ENCODE data around the gene SERPINB1.

DNA sequence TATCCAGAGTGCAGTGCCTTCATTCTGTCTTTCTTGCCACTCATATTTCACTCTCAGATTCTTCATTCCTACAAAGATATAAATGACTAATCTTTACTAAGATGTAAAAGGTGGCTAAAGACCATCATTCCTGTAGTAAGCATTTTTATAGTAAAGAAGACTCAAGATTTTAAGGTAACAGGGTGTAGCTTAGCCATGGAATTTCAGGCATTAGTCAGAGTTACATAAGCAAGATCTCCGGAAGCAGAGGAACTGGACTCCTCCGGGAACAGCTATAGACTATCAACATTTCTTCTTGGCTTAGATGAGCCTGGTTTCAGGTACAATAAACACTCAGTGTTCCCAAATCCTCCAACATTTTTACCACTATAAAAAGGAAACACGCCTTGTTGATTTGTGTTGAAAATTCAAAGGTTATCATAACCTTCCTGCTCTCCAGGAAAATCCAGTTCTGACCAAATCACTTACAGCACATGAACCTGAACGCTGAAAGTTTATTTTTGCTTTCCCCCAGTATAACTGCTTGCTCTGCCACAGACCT lies 23.7 kb downstream of the SERPINB1 start:
- TF ChIP-seq, protein P1, sequence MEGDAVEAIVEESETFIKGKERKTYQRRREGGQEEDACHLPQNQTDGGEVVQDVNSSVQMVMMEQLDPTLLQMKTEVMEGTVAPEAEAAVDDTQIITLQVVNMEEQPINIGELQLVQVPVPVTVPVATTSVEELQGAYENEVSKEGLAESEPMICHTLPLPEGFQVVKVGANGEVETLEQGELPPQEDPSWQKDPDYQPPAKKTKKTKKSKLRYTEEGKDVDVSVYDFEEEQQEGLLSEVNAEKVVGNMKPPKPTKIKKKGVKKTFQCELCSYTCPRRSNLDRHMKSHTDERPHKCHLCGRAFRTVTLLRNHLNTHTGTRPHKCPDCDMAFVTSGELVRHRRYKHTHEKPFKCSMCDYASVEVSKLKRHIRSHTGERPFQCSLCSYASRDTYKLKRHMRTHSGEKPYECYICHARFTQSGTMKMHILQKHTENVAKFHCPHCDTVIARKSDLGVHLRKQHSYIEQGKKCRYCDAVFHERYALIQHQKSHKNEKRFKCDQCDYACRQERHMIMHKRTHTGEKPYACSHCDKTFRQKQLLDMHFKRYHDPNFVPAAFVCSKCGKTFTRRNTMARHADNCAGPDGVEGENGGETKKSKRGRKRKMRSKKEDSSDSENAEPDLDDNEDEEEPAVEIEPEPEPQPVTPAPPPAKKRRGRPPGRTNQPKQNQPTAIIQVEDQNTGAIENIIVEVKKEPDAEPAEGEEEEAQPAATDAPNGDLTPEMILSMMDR (IDR thresholded peaks at IDR 0.05 in 8 of 11, conservative IDR thresholded peaks at IDR 0.05 in 3 of 11): no peak
- no peak for TF ChIP-seq POLR2A (IDR thresholded peaks at IDR 0.05)
- TF ChIP-seq POLR2AphosphoS5 (IDR thresholded peaks at IDR 0.05): no peak
